ENCODE data around the gene PRR22. TPM values are rescaled to one million over a fixed set of nuclear protein-coding genes. Genes with fewer than 3 reads are reported as not detected.
"Not testable (repeated sequence)": the region's sequence is repeated elsewhere in the genome, so short reads cannot be mapped to it uniquely, and the experiment has no call there.

Gene PRR22
- total and polyA plus RNA-seq, 12 donors, result 0.28 to 16.7 (median 1.3) TPM; not detected in 1

GRCh38 chr19:5753743-5754142 lies 30.8 kb downstream of the PRR22 start:
- H3K9me3 ChIP-seq (replicated peaks in 1 of 3), result no peaks in the 10 kb centered on the region
- TF ChIP-seq CTCF (IDR thresholded peaks at IDR 0.05) (no peak), POLR2A (IDR thresholded peaks at IDR 0.05) (no peak)
- H3K4me1 ChIP-seq (replicated peaks in 1 of 2), result no peaks in the 10 kb centered on the region
- no peak for DNase-seq
- intact Hi-C loops (cut with DNase I), result no loop called here
- no peaks in the 10 kb centered on the region for H3K27me3 ChIP-seq
- H3K4me3 ChIP-seq, result no peak overlapping the region
- 66 to 74% (median 71%) methylated on average over 6 of the region's 6 CpGs for WGBS, 4 donors
- H3K36me3 ChIP-seq (replicated peaks in 1 of 2), result no peaks in the 10 kb centered on the region
- H3K27ac ChIP-seq, result no peak overlapping the region

GRCh38 chr19:5751709-5752108 lies 32.8 kb downstream of the PRR22 start:
- no peaks in the 10 kb centered on the region for H3K9me3 ChIP-seq (replicated peaks in 1 of 3)
- no peak for DNase-seq
- intact Hi-C loops (cut with DNase I), result no loop called here
- no peaks in the 10 kb centered on the region for H3K4me1 ChIP-seq (replicated peaks in 1 of 2)
- 78 to 82% (median 79%) methylated on average over 7 of the region's 7 CpGs for WGBS, 4 donors
- TF ChIP-seq CTCF (IDR thresholded peaks at IDR 0.05) (no peak), POLR2A (IDR thresholded peaks at IDR 0.05) (no peak)
- no peak overlapping the region for H3K27ac ChIP-seq
- H3K27me3 ChIP-seq, result no peaks in the 10 kb centered on the region
- no peak overlapping the region for H3K4me3 ChIP-seq
- no peaks in the 10 kb centered on the region for H3K36me3 ChIP-seq (replicated peaks in 1 of 2)

GRCh38 chr19:5749505-5749904 lies 35.0 kb downstream of the PRR22 start:
- H3K4me1 ChIP-seq (replicated peaks in 1 of 2), result no peaks in the 10 kb centered on the region
- H3K4me3 ChIP-seq, result no peak overlapping the region
- H3K27me3 ChIP-seq, result no peaks in the 10 kb centered on the region
- no peaks in the 10 kb centered on the region for H3K9me3 ChIP-seq (replicated peaks in 1 of 3)
- no peak overlapping the region for H3K27ac ChIP-seq
- TF ChIP-seq POLR2A (IDR thresholded peaks at IDR 0.05) (no peak), CTCF (IDR thresholded peaks at IDR 0.05) (no peak)
- intact Hi-C loops (cut with DNase I), result no loop called here
- no peak for DNase-seq
- no peaks in the 10 kb centered on the region for H3K36me3 ChIP-seq (replicated peaks in 1 of 2)
- WGBS, 4 donors, result 71 to 79% (median 76%) methylated on average over 5 of the region's 5 CpGs

- 21 to 38% (median 36%) methylated on average over 6 of the region's 6 CpGs for WGBS, 4 donors
- H3K27me3 ChIP-seq; H3K9me3 ChIP-seq (replicated peaks in 1 of 3); H3K36me3 ChIP-seq (replicated peaks in 1 of 2); H3K4me3 ChIP-seq; DNase-seq; H3K27ac ChIP-seq; intact Hi-C loops (cut with DNase I); H3K4me1 ChIP-seq (replicated peaks in 1 of 2): not testable (repeated sequence)
Observed at GRCh38 chr19:5748920-5749319, 35.6 kb downstream of the PRR22 start.

- H3K4me3 ChIP-seq; H3K27me3 ChIP-seq; H3K4me1 ChIP-seq (replicated peaks in 1 of 2); DNase-seq; intact Hi-C loops (cut with DNase I); H3K27ac ChIP-seq; H3K36me3 ChIP-seq (replicated peaks in 1 of 2); H3K9me3 ChIP-seq (replicated peaks in 1 of 3): not testable (repeated sequence)
- 78 to 91% (median 81%) methylated on average over 9 to 10 of the region's 10 CpGs for WGBS, 4 donors
Observed at GRCh38 chr19:5744999-5745398, 39.5 kb downstream of the PRR22 start.
